Mesothelial cell of epicardium (in vitro differentiated cells): ENCODE results near the gene NUTF2. TPM values are rescaled to one million over a fixed set of nuclear protein-coding genes. Genes with fewer than 3 reads are reported as not detected.

Experiments
- DNase-seq, 2 experiments: peaks; one replicate each; pipeline ENCODE4 v3.0.0; 2021; ENCODE audit warnings: low spot score in 2 of 2; ENCODE audit not compliant: unreplicated experiment in 2 of 2
- H3K27ac Mint-ChIP-seq: 2 replicates; pipeline ENCODE4 v1.8.0; 2021; ENCODE audit warnings: mixed read lengths
- H3K27me3 Mint-ChIP-seq: 2 replicates; pipeline ENCODE4 v1.8.0; 2021; ENCODE audit warnings: low read depth, mixed read lengths
- H3K36me3 Mint-ChIP-seq: 2 replicates; pipeline ENCODE4 v1.8.0; 2021; ENCODE audit warnings: mixed read lengths
- H3K4me1 Mint-ChIP-seq: 2 replicates; pipeline ENCODE4 v1.8.0; 2021; ENCODE audit warnings: mixed read lengths
- H3K4me3 Mint-ChIP-seq: 2 replicates; pipeline ENCODE4 v1.8.0; 2021; ENCODE audit warnings: mild to moderate bottlenecking, moderate library complexity, mixed read lengths
- H3K9me3 Mint-ChIP-seq: 2 replicates; pipeline ENCODE4 v1.8.0; 2021; ENCODE audit warnings: mixed read lengths
- CTCF ChIP-seq: fragments of 200-600 bp; sonication (generic); IDR thresholded peaks from one replicate; pipeline ENCODE4 v1.5.0; 2021; ENCODE audit warnings: antibody characterized with exemption; ENCODE audit not compliant: unreplicated experiment
- total RNA-seq: library from RNA; stranded (reverse); gene quantifications from 3 replicates; pipeline ENCODE4 v1.2.1, GENCODE V29; 2021

The NUTF2 gene
- total RNA-seq, 1 donor from 2014 or later, result 130 TPM

GRCh38 chr16:67915831-67916723 is 69.3 kb downstream of the NUTF2 start:
- Mint-ChIP-seq H3K4me3 (no peak overlapping the region), H3K27ac (peak overlapping the region; percentile 66), H3K4me1 (peaks cover 15% of the 10 kb centered on the region), H3K36me3 (peaks cover 13% of the 10 kb centered on the region), H3K27me3 (no peaks in the 10 kb centered on the region), H3K9me3 (no peaks in the 10 kb centered on the region)
- TF ChIP-seq CTCF, result no peak
- no peak for DNase-seq

- Mint-ChIP-seq H3K36me3 (peaks cover 13% of the 10 kb centered on the region), H3K27ac (no peak overlapping the region), H3K4me1 (peaks cover 15% of the 10 kb centered on the region), H3K9me3 (no peaks in the 10 kb centered on the region), H3K4me3 (no peak overlapping the region), H3K27me3 (no peaks in the 10 kb centered on the region)
- TF ChIP-seq CTCF, result no peak
- no peak for DNase-seq
These were observed 70.6 kb downstream of the NUTF2 start for GRCh38 chr16:67917140-67917851.

- Mint-ChIP-seq H3K4me1 (peaks cover 15% of the 10 kb centered on the region), H3K4me3 (no peak overlapping the region), H3K36me3 (peaks cover 13% of the 10 kb centered on the region), H3K27ac (no peak overlapping the region), H3K9me3 (no peaks in the 10 kb centered on the region), H3K27me3 (no peaks in the 10 kb centered on the region)
- no peak for TF ChIP-seq CTCF
- no peak for DNase-seq
These were observed 71.1 kb downstream of the NUTF2 start for GRCh38 chr16:67917852-67918236.

- TF ChIP-seq CTCF, result no peak
- no peak overlapping the region for H3K4me3 Mint-ChIP-seq
- H3K4me1 Mint-ChIP-seq, result peaks cover 12% of the 10 kb centered on the region
- no peak overlapping the region for H3K27ac Mint-ChIP-seq
- H3K36me3 Mint-ChIP-seq, result peaks cover 8% of the 10 kb centered on the region
- DNase-seq, result no peak
- no peaks in the 10 kb centered on the region for H3K27me3 Mint-ChIP-seq
- H3K9me3 Mint-ChIP-seq, result no peaks in the 10 kb centered on the region
These were observed 73.0 kb downstream of the NUTF2 start for GRCh38 chr16:67919622-67920221.

Other genes starting within 250 kb of the NUTF2 start
- gene CARMIL2, start 201.8 kb upstream of the NUTF2 start, total RNA-seq, result 6.7 to 10.2 TPM (median 8.0 TPM) in 3 replicates
- gene ACD, start 186.7 kb upstream of the NUTF2 start, total RNA-seq, result 24.5 to 27.9 TPM (median 25.8 TPM) in 3 replicates
- gene PARD6A, start 186.0 kb upstream of the NUTF2 start, total RNA-seq, result 1.9 to 2.2 TPM (median 1.9 TPM) in 3 replicates
- gene ENKD1, start 180.2 kb upstream of the NUTF2 start, total RNA-seq, result 11.7 to 13.0 TPM (median 12.8 TPM) in 3 replicates
- gene C16orf86, start 180.1 kb upstream of the NUTF2 start, total RNA-seq, result 1.2 to 2.0 TPM (median 1.8 TPM) in 3 replicates
- gene GFOD2, start 127.6 kb upstream of the NUTF2 start, total RNA-seq, result 22.8 to 27.0 TPM (median 26.1 TPM) in 3 replicates
- gene RANBP10, start 40.4 kb upstream of the NUTF2 start, total RNA-seq, result 24.0 to 26.8 TPM (median 24.5 TPM) in 3 replicates
- 4.4 to 4.8 TPM (median 4.4 TPM) in 3 replicates for gene TSNAXIP1, start 40.0 kb upstream of the NUTF2 start, total RNA-seq
- gene THAP11, start 4.6 kb upstream of the NUTF2 start, total RNA-seq, result 27.6 to 28.6 TPM (median 28.1 TPM) in 3 replicates
- gene CENPT, start 760 bp downstream of the NUTF2 start, total RNA-seq, result 71.5 to 73.8 TPM (median 73.8 TPM) in 3 replicates
- gene EDC4, start 26.1 kb downstream of the NUTF2 start, total RNA-seq, result 71.7 to 83.4 TPM (median 80.2 TPM) in 3 replicates
- gene NRN1L, start 38.0 kb downstream of the NUTF2 start, total RNA-seq, result 0.66 to 0.99 TPM in 2 of 3 replicates, not detected in the other
- 41.5 to 44.5 TPM (median 43.3 TPM) in 3 replicates for gene PSKH1, start 46.3 kb downstream of the NUTF2 start, total RNA-seq
- 1.00 to 1.5 TPM (median 1.4 TPM) in 3 replicates for gene CTRL, start 84.9 kb downstream of the NUTF2 start, total RNA-seq
- 14.0 to 17.2 TPM (median 16.7 TPM) in 3 replicates for gene PSMB10, start 89.9 kb downstream of the NUTF2 start, total RNA-seq
- 68.5 to 73.8 TPM (median 68.8 TPM) in 3 replicates for gene LCAT, start 97.2 kb downstream of the NUTF2 start, total RNA-seq
- 129 to 155 TPM (median 140 TPM) in 3 replicates for gene SLC12A4, start 121.7 kb downstream of the NUTF2 start, total RNA-seq
- not detected in 3 replicates for gene DPEP3, start 133.6 kb downstream of the NUTF2 start, total RNA-seq
- gene DPEP2, start 152.6 kb downstream of the NUTF2 start, total RNA-seq, result not detected in 3 replicates
- gene DPEP2NB, start 169.0 kb downstream of the NUTF2 start, total RNA-seq, result not detected in 3 replicates
- 11.8 to 12.5 TPM (median 11.9 TPM) in 3 replicates for gene DDX28, start 176.3 kb downstream of the NUTF2 start, total RNA-seq
- gene DUS2, start 176.4 kb downstream of the NUTF2 start, total RNA-seq, result 18.1 to 20.8 TPM (median 19.4 TPM) in 3 replicates
- gene NFATC3, start 238.4 kb downstream of the NUTF2 start, total RNA-seq, result 47.3 to 51.8 TPM (median 51.3 TPM) in 3 replicates